LNCAP (cell line): ENCODE data around the gene CC2D2A.

ENCODE experiments used
- CTCF ChIP-seq: fragments of 450-650 bp; IDR thresholded peaks from 2 replicates; pipeline ENCODE4 v1.5.1; 2017; ENCODE audit warnings: mild to moderate bottlenecking

Gene CC2D2A

GRCh38 chr4:15592799-15593198 is 123.1 kb downstream of the CC2D2A start:
- TF ChIP-seq CTCF, result no peak

DNA sequence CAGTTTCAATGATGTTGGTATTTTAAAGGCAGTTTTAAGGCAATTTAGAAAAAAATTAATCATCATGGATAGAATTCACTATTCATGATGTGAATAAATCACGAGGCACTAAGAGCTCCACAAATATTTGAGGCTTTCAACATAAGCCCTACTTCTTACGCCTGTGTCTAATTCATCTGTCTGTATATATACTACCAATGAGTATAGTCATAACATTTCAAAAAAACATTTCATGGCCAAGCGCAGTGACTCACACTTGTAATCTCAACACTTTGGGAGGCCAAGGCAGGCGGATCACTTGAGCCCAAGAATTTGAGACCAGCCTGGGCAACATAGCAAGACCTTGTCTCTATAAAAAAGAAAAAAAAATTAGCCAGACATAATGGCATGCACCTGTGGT is 129.0 kb downstream of the CC2D2A start:
- TF ChIP-seq CTCF, result no peak

GRCh38 chr4:15600176-15600575 is 130.5 kb downstream of the CC2D2A start:
- TF ChIP-seq CTCF, result no peak

- TF ChIP-seq CTCF, result no peak
Observed at GRCh38 chr4:15601862-15602261, 132.2 kb downstream of the CC2D2A start.

DNA sequence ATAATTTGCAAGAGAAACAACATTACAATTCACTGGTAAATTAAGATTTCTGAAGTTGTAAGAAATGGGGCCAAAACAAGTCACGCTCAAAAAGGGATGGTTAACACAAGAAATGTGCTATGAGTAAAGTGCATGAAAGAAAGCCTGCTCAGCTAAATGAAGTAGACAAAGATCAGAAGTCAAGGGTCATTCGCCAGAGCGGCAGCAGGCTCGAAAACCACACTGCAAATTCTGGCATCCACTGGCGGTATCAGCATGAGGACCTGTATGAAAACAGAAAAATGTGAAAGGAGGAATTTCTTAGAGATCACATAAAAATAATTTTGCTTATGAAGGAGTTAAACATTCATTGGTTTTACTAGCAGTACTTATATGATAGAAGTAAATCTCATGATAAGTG is 135.9 kb downstream of the CC2D2A start:
- TF ChIP-seq CTCF, result no peak

DNA sequence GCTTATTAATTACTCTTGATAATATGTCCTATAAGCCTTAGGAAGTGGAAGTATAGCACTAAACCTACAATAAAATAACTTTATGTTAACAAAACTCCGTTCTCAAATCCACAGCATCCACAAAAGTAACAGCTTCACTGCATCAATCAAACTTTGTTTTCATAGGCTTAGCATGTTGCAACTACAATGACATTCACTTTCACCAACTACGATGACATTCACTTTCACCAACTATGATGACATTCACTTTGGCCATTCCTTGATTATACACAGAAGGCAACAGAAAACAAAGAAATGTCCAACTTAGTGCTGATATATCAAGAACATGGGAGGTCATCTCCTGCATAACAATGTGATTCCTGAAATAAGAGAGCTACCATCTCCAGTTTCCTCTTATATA is 141.2 kb downstream of the CC2D2A start:
- TF ChIP-seq CTCF, result no peak

GRCh38 chr4:15612136-15612535 is 142.5 kb downstream of the CC2D2A start:
- TF ChIP-seq CTCF, result no peak

DNA sequence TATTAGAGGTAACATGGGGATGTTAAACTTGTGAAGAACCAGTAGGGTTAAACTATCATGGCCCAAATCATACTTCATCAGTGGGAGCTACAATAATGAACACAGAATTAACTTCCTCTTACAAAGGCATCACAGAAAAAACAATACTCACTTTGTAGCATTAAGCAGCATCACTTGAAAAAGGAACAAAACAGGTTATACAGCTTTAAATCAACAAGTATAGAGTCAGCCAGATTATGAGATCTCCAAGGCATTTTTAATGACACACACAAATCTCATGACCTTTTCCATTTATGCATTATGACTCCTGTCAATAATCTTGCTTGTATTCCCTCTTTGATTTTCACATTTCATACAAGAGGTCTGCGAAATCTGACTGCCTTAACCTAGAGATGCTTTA is 167.1 kb downstream of the CC2D2A start:
- no peak for TF ChIP-seq CTCF
